A549 (cell line): ENCODE measurements around the gene VPS50. TPM values are rescaled to one million over a fixed set of nuclear protein-coding genes. Genes with fewer than 3 reads are reported as not detected.

Source experiments
- ATAC-seq, 2 experiments: fragments of 200-7000 bp in 1 of 2; fragments of >200 bp in 1 of 2; cut with Nextera tagmentation in 1 of 2; cut with Tn5 transposase in 1 of 2; 3 replicates each; pipeline versions ENCODE4 v1.8.0 to v1.9.1; 2018 to 2020; ENCODE audit warnings: mild to moderate bottlenecking in 1 of 2, moderate library complexity in 1 of 2
- CTCF ChIA-PET: fragments of 300-600 bp; sonication (Branson Sonifier 250); formaldehyde crosslinking; extraction: SDS; loops from one replicate; lab custom pipeline; 2021; ENCODE audit warnings: antibody characterized with exemption, inconsistent platforms; lab: Yijun Ruan, JAX
- POLR2A ChIA-PET: fragments of 350-600 bp; formaldehyde crosslinking; extraction: SDS; loops from one replicate; lab custom pipeline; 2021; ENCODE audit warnings: antibody characterized with exemption, inconsistent platforms; lab: Yijun Ruan, JAX
- DNase-seq, 2 experiments: peaks; one replicate each; pipeline versions ENCODE4 v3.0.0 to v3.0.0-alpha.2; 2011 to 2016; ENCODE audit warnings: low read depth in 1 of 2, low spot score in 1 of 2
- FAIRE-seq: peaks from 2 replicates; lab custom pipeline; 2011; peaks lifted over from hg19 to GRCh38; lab: Jason Lieb, UNC
- H3K27ac ChIP-seq, 2 experiments: fragments of >200 bp; sonication (Bioruptor Twin); formaldehyde crosslinking; 3 replicates each; pipeline ENCODE4 v1.5.1; 2016 to 2017
- H3K4me1 ChIP-seq: fragments of >200 bp; sonication (Bioruptor Twin); formaldehyde crosslinking; 3 replicates; pipeline ENCODE4 v1.6.1; 2016
- H3K4me2 ChIP-seq: fragments of >200 bp; sonication (Bioruptor Twin); formaldehyde crosslinking; 3 replicates; pipeline ENCODE4 v1.6.1; 2016
- H3K4me3 ChIP-seq: fragments of >200 bp; sonication (Bioruptor Twin); formaldehyde crosslinking; 3 replicates; pipeline ENCODE4 v1.5.1; 2016
- H3K9me3 ChIP-seq: fragments of >200 bp; sonication (Bioruptor Twin); formaldehyde crosslinking; 3 replicates; pipeline ENCODE4 v1.6.1; 2016
- CBX2 ChIP-seq: fragments of 200-600 bp; sonication (generic); IDR thresholded peaks from 2 replicates; pipeline ENCODE4 v1.6.1; 2016; ENCODE audit warnings: low read depth, mild to moderate bottlenecking, borderline replicate concordance
- CBX8 ChIP-seq: fragments of 200-600 bp; sonication (generic); IDR thresholded peaks from 2 replicates; pipeline ENCODE4 v1.6.1; 2016
- CHD4 ChIP-seq: fragments of 200-600 bp; sonication (generic); IDR thresholded peaks from 2 replicates; pipeline ENCODE4 v1.6.1; 2016; ENCODE audit warnings: antibody characterized with exemption, mild to moderate bottlenecking, borderline replicate concordance
- E2F6 ChIP-seq: IDR thresholded peaks from 2 replicates; pipeline ENCODE4 v1.6.1; 2012; ENCODE audit warnings: low read depth, borderline replicate concordance
- EHF ChIP-seq: fragments of 250-450 bp; sonication (Bioruptor Pico); IDR thresholded peaks from 2 replicates; pipeline ENCODE4 v1.5.0; 2020; ENCODE audit warnings: mild to moderate bottlenecking
- ESRRA ChIP-seq: fragments of 150-350 bp; IDR thresholded peaks from 2 replicates; pipeline ENCODE4 v1.6.1; 2014; ENCODE audit warnings: mild to moderate bottlenecking, low read length, borderline replicate concordance
- HOXB13 ChIP-seq: fragments of 250-450 bp; sonication (Bioruptor Pico); IDR thresholded peaks from 2 replicates; pipeline ENCODE4 v1.5.0; 2020; ENCODE audit warnings: low read depth, mild to moderate bottlenecking, moderate library complexity
- JUNB ChIP-seq: fragments of >200 bp; sonication (Bioruptor Twin); formaldehyde crosslinking; IDR thresholded peaks from 2 replicates; pipeline ENCODE4 v1.6.1; 2016
- KDM1A ChIP-seq: fragments of 200-600 bp; sonication (generic); IDR thresholded peaks from 2 replicates; pipeline ENCODE4 v1.6.1; 2016; ENCODE audit warnings: low read depth, mild to moderate bottlenecking
- KDM5A ChIP-seq: fragments of 200-600 bp; sonication (generic); IDR thresholded peaks from 2 replicates; pipeline ENCODE4 v1.6.1; 2016; ENCODE audit warnings: antibody characterized with exemption, mild to moderate bottlenecking
- MAFK ChIP-seq: fragments of 450-650 bp; IDR thresholded peaks from 2 replicates; pipeline ENCODE4 v1.6.1; 2014; ENCODE audit not compliant: partially characterized antibody
- MAZ ChIP-seq: fragments of 150-350 bp; IDR thresholded peaks from 2 replicates; pipeline ENCODE4 v1.6.1; 2014; ENCODE audit warnings: antibody characterized with exemption, low read depth, low read length, borderline replicate concordance
- PHF8 ChIP-seq: fragments of 200-600 bp; sonication (generic); IDR thresholded peaks from 2 replicates; pipeline ENCODE4 v1.6.1; 2016; ENCODE audit warnings: low read depth, mild to moderate bottlenecking, antibody characterized with exemption, moderate library complexity, borderline replicate concordance
- POLR2A ChIP-seq: IDR thresholded peaks from 2 replicates; pipeline ENCODE4 v1.6.1; 2012; ENCODE audit warnings: mild to moderate bottlenecking, low read length
- RAD21 ChIP-seq, 2 experiments: fragments of >200 bp in 1 of 2; sonication (Bioruptor Twin) in 1 of 2; formaldehyde crosslinking in 1 of 2; IDR thresholded peaks in 1 of 2; conservative IDR thresholded peaks in 1 of 2; 2 replicates in 1 of 2; 3 replicates in 1 of 2; pipeline ENCODE4 v1.6.1; 2012 to 2018; ENCODE audit warnings: inconsistent platforms in 1 of 2
- RARB ChIP-seq: fragments of 250-450 bp; sonication (Bioruptor Pico); IDR thresholded peaks from 2 replicates; pipeline ENCODE4 v1.8.0; 2021; ENCODE audit warnings: mild to moderate bottlenecking, moderate library complexity
- USF2 ChIP-seq: fragments of 450-650 bp; IDR thresholded peaks from 2 replicates; pipeline ENCODE4 v1.6.1; 2014; ENCODE audit warnings: antibody characterized with exemption
- WGBS: methylation state at CpG from one replicate; pipeline ENCODE4 v1.1.6; 2017; ENCODE audit errors: missing lambda C conversion rate; 5-methylcytosine and 5-hydroxymethylcytosine counted together
- polyA plus RNA-seq, 4 experiments: library from polyadenylated mRNA; depleted of rRNA in 3 of 4; stranded (reverse); fragments of >200 nt; fragmentation: RNase III in 1 of 4; extraction: RNeasy Plus Mini Kit Qiagen cat#74134 plus additional on column Dnase treatment in 1 of 4; gene quantifications; 2 replicates in 3 of 4; 3 replicates in 1 of 4; pipeline ENCODE4 v1.2.3, GENCODE V29; 2011 to 2017
- TF ChIP-seq, protein P1 (sequence below): fragments of 200-600 bp; sonication (generic); IDR thresholded peaks from 2 replicates; pipeline ENCODE4 v1.6.1; 2016; ENCODE audit warnings: antibody characterized with exemption, mild to moderate bottlenecking, moderate library complexity

VPS50 gene
- polyA plus RNA-seq, 2 of the 4 experiments (the other 2 are of a cell fraction) = 8.9 to 19.0 TPM

- Histone ChIP-seq H3K4me2 (peak overlapping the region; percentile 89), H3K27ac (peak overlapping the region; percentile 56 to 81; a peak in 5 of 6 replicates), H3K9me3 (no peaks in the 10 kb centered on the region), H3K4me1 (peaks cover 15% of the 10 kb centered on the region; the same call in 2 of the 3 replicates), H3K4me3 (peak overlapping the region; percentile 58)
- WGBS = under 1% methylated on average over 8 of the region's 8 CpGs
- CTCF ChIA-PET = interaction anchor here (0.8 to 1.2 kb wide), 4 partner anchors 13 to 705 kb away, joined by 3 to 4 read pairs (median 3); partner anchors contain the start of genes PEX1 and RBM48
- ATAC-seq (peak; percentile 38 to 54; a peak in 4 of 6 replicates), DNase-seq (peak; percentile 9 to 14), FAIRE-seq (no peak)
- POLR2A ChIA-PET = interaction anchor here (1.0 kb wide), 1 partner anchor 8 kb away, joined by 3 read pairs; no protein-coding TSS in a partner anchor
- TF ChIP-seq KDM5A = peak; percentile 84; the same call in 1 of the 2 replicates
- TF ChIP-seq RAD21 (conservative IDR thresholded peaks at IDR 0.05 in 1 of 2, IDR thresholded peaks at IDR 0.05 in 1 of 2) = no peak
Observed at GRCh38 chr7:93232673-93233018, 480 bp downstream of the VPS50 start.

DNA sequence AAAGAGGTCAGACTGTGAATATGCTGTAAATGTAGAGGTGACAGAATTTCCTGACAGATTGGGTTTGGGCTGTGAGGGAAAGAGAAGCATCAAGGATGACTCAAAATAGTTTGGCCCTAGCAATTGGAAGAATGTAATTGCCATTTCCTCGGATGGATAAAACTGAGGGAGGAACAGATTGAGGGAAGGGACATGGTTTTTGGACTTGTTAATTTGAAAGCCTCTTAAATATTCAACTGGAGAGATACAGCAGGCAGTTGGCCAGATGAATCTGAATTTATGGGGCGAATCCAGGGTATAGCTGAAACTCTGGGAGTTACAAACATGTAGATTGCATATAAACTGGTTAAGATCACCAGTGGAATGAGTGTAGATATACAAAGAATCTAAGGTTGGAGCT lies 3.4 kb downstream of the VPS50 start:
- ChIA-PET CTCF (interaction anchor here (1.8 kb wide), 1 partner anchor 315 kb away, joined by 8 read pairs; no protein-coding TSS in a partner anchor), POLR2A (no interaction called here)
- ATAC-seq (no peak), DNase-seq (no peak), FAIRE-seq (no peak)
- Histone ChIP-seq H3K9me3 (no peaks in the 10 kb centered on the region), H3K4me1 (peaks cover 15% of the 10 kb centered on the region; the same call in 2 of the 3 replicates)
- WGBS = 62% methylated on average over 2 of the region's 2 CpGs
- TF ChIP-seq CBX8 (no peak), CHD4 (no peak), JUNB (no peak), PHF8 (no peak), EHF (CRISPR knock-in tag) (no peak), CBX2 (no peak), KDM1A (no peak), RARB (no peak), HOXB13 (CRISPR knock-in tag) (no peak), MAFK (no peak), ESRRA (no peak), USF2 (no peak), MAZ (no peak), E2F6 (no peak)
- TF ChIP-seq, protein P1, sequence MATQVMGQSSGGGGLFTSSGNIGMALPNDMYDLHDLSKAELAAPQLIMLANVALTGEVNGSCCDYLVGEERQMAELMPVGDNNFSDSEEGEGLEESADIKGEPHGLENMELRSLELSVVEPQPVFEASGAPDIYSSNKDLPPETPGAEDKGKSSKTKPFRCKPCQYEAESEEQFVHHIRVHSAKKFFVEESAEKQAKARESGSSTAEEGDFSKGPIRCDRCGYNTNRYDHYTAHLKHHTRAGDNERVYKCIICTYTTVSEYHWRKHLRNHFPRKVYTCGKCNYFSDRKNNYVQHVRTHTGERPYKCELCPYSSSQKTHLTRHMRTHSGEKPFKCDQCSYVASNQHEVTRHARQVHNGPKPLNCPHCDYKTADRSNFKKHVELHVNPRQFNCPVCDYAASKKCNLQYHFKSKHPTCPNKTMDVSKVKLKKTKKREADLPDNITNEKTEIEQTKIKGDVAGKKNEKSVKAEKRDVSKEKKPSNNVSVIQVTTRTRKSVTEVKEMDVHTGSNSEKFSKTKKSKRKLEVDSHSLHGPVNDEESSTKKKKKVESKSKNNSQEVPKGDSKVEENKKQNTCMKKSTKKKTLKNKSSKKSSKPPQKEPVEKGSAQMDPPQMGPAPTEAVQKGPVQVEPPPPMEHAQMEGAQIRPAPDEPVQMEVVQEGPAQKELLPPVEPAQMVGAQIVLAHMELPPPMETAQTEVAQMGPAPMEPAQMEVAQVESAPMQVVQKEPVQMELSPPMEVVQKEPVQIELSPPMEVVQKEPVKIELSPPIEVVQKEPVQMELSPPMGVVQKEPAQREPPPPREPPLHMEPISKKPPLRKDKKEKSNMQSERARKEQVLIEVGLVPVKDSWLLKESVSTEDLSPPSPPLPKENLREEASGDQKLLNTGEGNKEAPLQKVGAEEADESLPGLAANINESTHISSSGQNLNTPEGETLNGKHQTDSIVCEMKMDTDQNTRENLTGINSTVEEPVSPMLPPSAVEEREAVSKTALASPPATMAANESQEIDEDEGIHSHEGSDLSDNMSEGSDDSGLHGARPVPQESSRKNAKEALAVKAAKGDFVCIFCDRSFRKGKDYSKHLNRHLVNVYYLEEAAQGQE = no peak
- TF ChIP-seq, all 56 proteins: peak for 0
- no peak overlapping the region for H3K4me3 ChIP-seq
- no peak overlapping the region for H3K4me2 ChIP-seq
- no peak overlapping the region for H3K27ac ChIP-seq

DNA sequence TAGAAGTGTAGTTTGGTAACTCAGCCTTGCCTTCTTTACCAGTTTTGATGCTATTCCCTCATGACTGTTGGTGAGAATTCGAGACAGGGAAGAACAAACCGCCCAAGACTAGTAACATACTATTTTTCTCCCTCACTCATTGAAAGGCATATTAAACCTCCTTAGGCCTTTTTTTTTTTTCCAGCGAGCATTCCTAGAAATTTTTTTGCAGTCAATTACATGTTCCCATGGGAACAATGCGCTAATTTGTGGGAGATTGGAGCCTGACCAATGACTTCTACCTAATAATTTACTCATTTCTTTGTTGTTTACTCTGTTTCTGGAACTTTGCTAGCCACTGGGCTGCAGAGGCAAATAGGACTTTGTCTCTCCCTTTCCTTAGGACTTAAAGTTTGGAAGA lies 6.0 kb downstream of the VPS50 start:
- no peak overlapping the region for H3K4me2 ChIP-seq
- no peak overlapping the region for H3K4me3 ChIP-seq
- peaks cover 6% of the 10 kb centered on the region; the same call in 2 of the 3 replicates for H3K4me1 ChIP-seq
- TF ChIP-seq POLR2A = no peak
- TF ChIP-seq, all 56 proteins: peak for 0
- 90% methylated on average over 4 of the region's 4 CpGs for WGBS
- ATAC-seq (no peak), FAIRE-seq (no peak), DNase-seq (no peak)
- CTCF ChIA-PET = no interaction called here
- Histone ChIP-seq H3K27ac (no peak overlapping the region), H3K9me3 (no peaks in the 10 kb centered on the region)
- POLR2A ChIA-PET = no interaction called here
